ENCODE results near the gene OTUD6A.

OTUD6A gene

GRCh38 chrX:70039758-70040157, 22.5 kb upstream of the OTUD6A start:
- no peaks in the 10 kb centered on the region for H3K4me1 ChIP-seq (ENCODE audit: insufficient read depth, low read length, poor library complexity, severe bottlenecking)
- no peak overlapping the region for H2AFZ ChIP-seq (ENCODE audit: low read length)
- no peak overlapping the region for H3K9ac ChIP-seq (ENCODE audit: low read depth, low read length, poor library complexity, severe bottlenecking)
- no peaks in the 10 kb centered on the region for H3F3A ChIP-seq (ENCODE audit: low read depth)
- no peaks in the 10 kb centered on the region for H3K27me3 ChIP-seq (ENCODE audit: insufficient read depth, low read length, poor library complexity, severe bottlenecking)
- H3K79me2 ChIP-seq (ENCODE audit: insufficient read depth, low read length), result no peaks in the 10 kb centered on the region
- no peak overlapping the region for H3K4me2 ChIP-seq (ENCODE audit: low read depth, low read length, poor library complexity, severe bottlenecking)
- no peaks in the 10 kb centered on the region for H3K9me3 ChIP-seq (ENCODE audit: insufficient read depth, low read depth, low read length)
- TF ChIP-seq CTCF (conservative IDR thresholded peaks at IDR 0.05; ENCODE audit: low read length), result no peak
- TF ChIP-seq EZH2phosphoT487 (IDR thresholded peaks at IDR 0.05; ENCODE audit: borderline replicate concordance), result no peak
- H3K4me3 ChIP-seq (ENCODE audit: low read length, poor library complexity, severe bottlenecking), result no peak overlapping the region
- H3K36me3 ChIP-seq (ENCODE audit: insufficient read depth, low read length), result no peaks in the 10 kb centered on the region
- no peaks in the 10 kb centered on the region for H4K20me1 ChIP-seq (ENCODE audit: insufficient read depth, low read length, poor library complexity, severe bottlenecking)
- no peaks in the 10 kb centered on the region for H3K9me2 ChIP-seq (replicated peaks; ENCODE audit: low read depth, low read length)

- no peaks in the 10 kb centered on the region for H3K27me3 ChIP-seq (ENCODE audit: insufficient read depth, low read length, poor library complexity, severe bottlenecking)
- TF ChIP-seq EZH2phosphoT487 (IDR thresholded peaks at IDR 0.05; ENCODE audit: borderline replicate concordance), result no peak
- TF ChIP-seq CTCF (conservative IDR thresholded peaks at IDR 0.05; ENCODE audit: low read length), result no peak
- H3F3A ChIP-seq (ENCODE audit: low read depth), result no peaks in the 10 kb centered on the region
- no peak overlapping the region for H2AFZ ChIP-seq (ENCODE audit: low read length)
- no peak overlapping the region for H3K9ac ChIP-seq (ENCODE audit: low read depth, low read length, poor library complexity, severe bottlenecking)
- H4K20me1 ChIP-seq (ENCODE audit: insufficient read depth, low read length, poor library complexity, severe bottlenecking), result no peaks in the 10 kb centered on the region
- H3K4me3 ChIP-seq (ENCODE audit: low read length, poor library complexity, severe bottlenecking), result no peak overlapping the region
- no peaks in the 10 kb centered on the region for H3K9me3 ChIP-seq (ENCODE audit: insufficient read depth, low read depth, low read length)
- H3K36me3 ChIP-seq (ENCODE audit: insufficient read depth, low read length), result no peaks in the 10 kb centered on the region
- no peaks in the 10 kb centered on the region for H3K4me1 ChIP-seq (ENCODE audit: insufficient read depth, low read length, poor library complexity, severe bottlenecking)
- no peak overlapping the region for H3K4me2 ChIP-seq (ENCODE audit: low read depth, low read length, poor library complexity, severe bottlenecking)
- H3K79me2 ChIP-seq (ENCODE audit: insufficient read depth, low read length), result no peaks in the 10 kb centered on the region
- no peaks in the 10 kb centered on the region for H3K9me2 ChIP-seq (replicated peaks; ENCODE audit: low read depth, low read length)
Observed at GRCh38 chrX:70041993-70042392, 20.3 kb upstream of the OTUD6A start.

DNA sequence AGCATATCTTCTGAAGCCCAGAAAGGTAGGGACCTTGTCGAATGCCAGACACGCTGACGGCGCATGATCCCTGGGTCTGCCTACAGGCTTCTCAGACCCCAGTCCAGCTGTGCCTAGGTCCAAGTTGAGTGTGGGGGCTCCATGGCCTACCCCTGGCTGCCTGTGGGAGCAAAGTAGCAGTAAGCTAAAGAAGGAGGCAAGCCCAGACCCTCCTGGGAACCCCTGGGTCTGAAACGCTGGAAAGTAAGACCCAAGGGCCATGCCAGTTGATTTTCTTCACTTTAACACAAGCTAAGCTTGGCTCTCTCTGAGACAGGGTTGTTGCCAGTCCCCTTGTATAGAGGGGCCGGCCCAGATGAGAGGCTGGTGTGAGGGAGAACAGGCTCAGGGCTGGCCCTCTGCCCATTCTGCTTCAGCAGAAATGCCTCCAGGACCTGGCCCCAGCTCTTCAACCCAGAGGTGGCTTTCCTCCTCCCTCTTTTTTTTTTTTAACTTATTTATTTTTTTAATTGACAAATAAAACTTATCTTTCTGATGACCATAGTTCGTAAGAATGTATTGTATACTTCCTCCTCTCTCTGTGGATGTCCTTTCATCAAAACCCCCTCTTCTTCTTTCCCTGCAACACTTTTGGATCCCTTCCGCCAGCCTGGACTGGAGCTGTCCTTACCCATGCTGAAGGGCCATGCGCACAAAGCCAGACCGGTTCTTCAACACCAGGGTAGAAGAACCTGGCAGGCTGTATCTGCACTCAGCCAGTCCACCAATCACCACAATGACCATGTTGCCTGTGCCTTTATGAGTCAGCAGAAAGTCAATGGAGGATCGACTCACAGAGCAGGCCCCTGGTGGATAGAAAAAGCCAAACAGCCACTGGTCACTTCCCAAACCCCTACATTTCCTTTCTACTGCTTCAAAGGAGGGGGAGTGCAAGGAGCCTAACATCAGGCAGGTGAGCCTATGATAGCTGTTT, 19.6 kb upstream of the OTUD6A start:
- Histone ChIP-seq H3K4me1 (ENCODE audit: insufficient read depth, low read length, poor library complexity, severe bottlenecking) (no peaks in the 10 kb centered on the region), H2AFZ (ENCODE audit: low read length) (no peak overlapping the region), H3K36me3 (ENCODE audit: insufficient read depth, low read length) (no peaks in the 10 kb centered on the region), H3K4me3 (ENCODE audit: low read length, poor library complexity, severe bottlenecking) (no peak overlapping the region), H3K4me2 (ENCODE audit: low read depth, low read length, poor library complexity, severe bottlenecking) (no peak overlapping the region), H4K20me1 (ENCODE audit: insufficient read depth, low read length, poor library complexity, severe bottlenecking) (no peaks in the 10 kb centered on the region), H3K9me2 (replicated peaks; ENCODE audit: low read depth, low read length) (no peaks in the 10 kb centered on the region), H3K79me2 (ENCODE audit: insufficient read depth, low read length) (no peaks in the 10 kb centered on the region), H3K9ac (ENCODE audit: low read depth, low read length, poor library complexity, severe bottlenecking) (no peak overlapping the region), H3F3A (ENCODE audit: low read depth) (no peaks in the 10 kb centered on the region), H3K9me3 (ENCODE audit: insufficient read depth, low read depth, low read length) (no peaks in the 10 kb centered on the region), H3K27me3 (ENCODE audit: insufficient read depth, low read length, poor library complexity, severe bottlenecking) (no peaks in the 10 kb centered on the region)
- TF ChIP-seq EZH2phosphoT487 (IDR thresholded peaks at IDR 0.05; ENCODE audit: borderline replicate concordance), result no peak
- no peak for TF ChIP-seq CTCF (conservative IDR thresholded peaks at IDR 0.05; ENCODE audit: low read length)

Measured in Loucy (cell line).